ENCODE data around the gene KIAA0825.

The KIAA0825 gene

GRCh38 chr5:94316916-94317838 is 301.2 kb downstream of the KIAA0825 start:
- DNase-seq (ENCODE audit: low read depth in 1 of 2, low spot score in 1 of 2) = no peak

GRCh38 chr5:94314460-94315131 is 303.8 kb downstream of the KIAA0825 start:
- no peak for DNase-seq (ENCODE audit: low read depth in 1 of 2, low spot score in 1 of 2)

GRCh38 chr5:94313696-94314095 is 304.7 kb downstream of the KIAA0825 start:
- DNase-seq (ENCODE audit: low read depth in 1 of 2, low spot score in 1 of 2) = no peak

- no peak for DNase-seq (ENCODE audit: low read depth in 1 of 2, low spot score in 1 of 2)
Measured at GRCh38 chr5:94313188-94313587, 305.2 kb downstream of the KIAA0825 start.

GRCh38 chr5:94312298-94312697 is 306.1 kb downstream of the KIAA0825 start:
- DNase-seq (ENCODE audit: low read depth in 1 of 2, low spot score in 1 of 2) = no peak

- DNase-seq (ENCODE audit: low read depth in 1 of 2, low spot score in 1 of 2) = no peak
Measured at GRCh38 chr5:94310833-94311232, 307.6 kb downstream of the KIAA0825 start.

GRCh38 chr5:94309141-94309540 is 309.3 kb downstream of the KIAA0825 start:
- DNase-seq (ENCODE audit: low read depth in 1 of 2, low spot score in 1 of 2) = no peak

- DNase-seq (ENCODE audit: low read depth in 1 of 2, low spot score in 1 of 2) = no peak
Measured at GRCh38 chr5:94308442-94308841, 310.0 kb downstream of the KIAA0825 start.

- DNase-seq (ENCODE audit: low read depth in 1 of 2, low spot score in 1 of 2) = no peak
Measured at GRCh38 chr5:94304146-94304545, 314.3 kb downstream of the KIAA0825 start.

GRCh38 chr5:94288937-94289336 is 329.5 kb downstream of the KIAA0825 start:
- DNase-seq (ENCODE audit: low read depth in 1 of 2, low spot score in 1 of 2) = no peak

GRCh38 chr5:94285984-94286383 is 332.4 kb downstream of the KIAA0825 start:
- no peak for DNase-seq (ENCODE audit: low read depth in 1 of 2, low spot score in 1 of 2)

- DNase-seq (ENCODE audit: low read depth in 1 of 2, low spot score in 1 of 2) = no peak
Measured at GRCh38 chr5:94283093-94283492, 335.3 kb downstream of the KIAA0825 start.

GRCh38 chr5:94281236-94281801 is 337.1 kb downstream of the KIAA0825 start:
- no peak for DNase-seq (ENCODE audit: low read depth in 1 of 2, low spot score in 1 of 2)

GRCh38 chr5:94276751-94277150 is 341.7 kb downstream of the KIAA0825 start:
- DNase-seq (ENCODE audit: low read depth in 1 of 2, low spot score in 1 of 2) = no peak

- DNase-seq (ENCODE audit: low read depth in 1 of 2, low spot score in 1 of 2) = no peak
Measured at GRCh38 chr5:94276048-94276447, 342.4 kb downstream of the KIAA0825 start.

GRCh38 chr5:94274707-94275106 is 343.7 kb downstream of the KIAA0825 start:
- DNase-seq (ENCODE audit: low read depth in 1 of 2, low spot score in 1 of 2) = no peak

- no peak for DNase-seq (ENCODE audit: low read depth in 1 of 2, low spot score in 1 of 2)
Measured at GRCh38 chr5:94268226-94268625, 350.2 kb downstream of the KIAA0825 start.

GRCh38 chr5:94267350-94267899 is 351.0 kb downstream of the KIAA0825 start:
- no peak for DNase-seq (ENCODE audit: low read depth in 1 of 2, low spot score in 1 of 2)

- DNase-seq (ENCODE audit: low read depth in 1 of 2, low spot score in 1 of 2) = no peak
Measured at GRCh38 chr5:94266170-94266569, 352.2 kb downstream of the KIAA0825 start.

- no peak for DNase-seq (ENCODE audit: low read depth in 1 of 2, low spot score in 1 of 2)
Measured at GRCh38 chr5:94263068-94263467, 355.3 kb downstream of the KIAA0825 start.

- DNase-seq (ENCODE audit: low read depth in 1 of 2, low spot score in 1 of 2) = no peak
Measured at GRCh38 chr5:94260096-94260495, 358.3 kb downstream of the KIAA0825 start.

GRCh38 chr5:94254214-94254613 is 364.2 kb downstream of the KIAA0825 start:
- DNase-seq (ENCODE audit: low read depth in 1 of 2, low spot score in 1 of 2) = no peak
